Vagina (tissue), 2 donors: ENCODE data around the gene AMOTL2.

Source experiments
- CTCF ChIP-seq, 3 experiments: fragments of 450-650 bp in 2 of 3; fragments of 200-600 bp in 1 of 3; sonication (generic) in 1 of 3; IDR thresholded peaks; one replicate each; pipeline ENCODE4 v1.5.1; 2017 to 2019; ENCODE audit warnings: antibody characterized with exemption in 3 of 3, mild to moderate bottlenecking in 2 of 3, moderate library complexity in 2 of 3
- POLR2A ChIP-seq, 2 donors: fragments of 450-650 bp; IDR thresholded peaks; one replicate each; pipeline ENCODE4 v1.6.1; 2017; ENCODE audit warnings: antibody characterized with exemption in 2 of 2, mild to moderate bottlenecking in 2 of 2, moderate library complexity in 2 of 2
- POLR2AphosphoS5 ChIP-seq, 2 donors: sonication (generic); formaldehyde crosslinking; IDR thresholded peaks; one replicate each; pipeline ENCODE4 v1.9.0; 2017; ENCODE audit warnings: antibody characterized with exemption in 2 of 2, mild to moderate bottlenecking in 2 of 2, low read depth in 1 of 2; ENCODE audit not compliant: insufficient read depth in 1 of 2

GRCh38 chr3:134328846-134329245, 45.4 kb downstream of the AMOTL2 start:
- no peak for TF ChIP-seq CTCF (IDR thresholded peaks at IDR 0.05)
- TF ChIP-seq POLR2A (IDR thresholded peaks at IDR 0.05), result no peak
- TF ChIP-seq POLR2AphosphoS5 (IDR thresholded peaks at IDR 0.05; ENCODE audit: insufficient read depth in 1 of 2, low read depth in 1 of 2), result no peak
